ENCODE results near the gene OR1L8. TPM values are rescaled to one million over a fixed set of nuclear protein-coding genes. Genes with fewer than 3 reads are reported as not detected.

The OR1L8 gene
- total RNA-seq, 1 experiment from 2014 or later = not detected

DNA sequence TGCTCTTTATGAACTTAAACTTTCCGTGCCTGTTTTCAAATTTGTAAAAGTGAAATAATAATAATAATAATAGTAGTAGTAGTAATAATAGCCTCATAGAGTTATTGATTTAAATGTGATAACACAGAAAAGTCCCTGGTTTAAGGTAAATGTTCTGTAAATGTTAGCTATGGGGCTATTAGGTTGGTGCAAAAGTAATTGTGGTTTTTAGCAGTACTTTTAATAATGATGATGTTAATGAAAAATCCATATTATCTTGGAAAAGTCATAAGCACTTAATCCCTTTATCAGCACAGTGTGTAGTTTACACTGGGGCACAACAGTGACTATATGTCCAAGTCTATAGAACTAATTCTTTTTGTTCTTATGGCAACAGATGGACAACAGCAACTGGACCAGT lies 31.2 kb upstream of the OR1L8 start, which contains the start of gene OR1Q1:
Gene OR1Q1 (plus strand): TSS at position 377 of the 400 bp plus-strand sequence. CDS start 0 bp downstream, at position 377.
- POLR2A ChIA-PET = no interaction called here
- intact Hi-C loops (cut with micrococcal nuclease; ENCODE audit: unreplicated experiment) = no loop called here
- Histone ChIP-seq H3K36me3 (ENCODE audit: control insufficient read depth, insufficient read depth, low read length) (no peaks in the 10 kb centered on the region), H3K27me3 (ENCODE audit: control insufficient read depth, insufficient read depth, low read length) (no peaks in the 10 kb centered on the region), H3K9me3 (ENCODE audit: control insufficient read depth, insufficient read depth, low read depth, low read length) (no peaks in the 10 kb centered on the region), H3K4me3 (ENCODE audit: low read depth in 2 of 2, low read length in 2 of 2) (no peak within 1 kb of the TSS), H3K27ac (ENCODE audit: low read length) (no peak within 1 kb of the TSS), H3K4me1 (ENCODE audit: control insufficient read depth, insufficient read depth, low read length) (no peaks in the 10 kb centered on the region)
- CTCF ChIA-PET = no interaction called here
- TF ChIP-seq TCF7L2 (IDR thresholded peaks at IDR 0.05; ENCODE audit: low read depth, low read length) = no peak
- TF ChIP-seq, protein P1, sequence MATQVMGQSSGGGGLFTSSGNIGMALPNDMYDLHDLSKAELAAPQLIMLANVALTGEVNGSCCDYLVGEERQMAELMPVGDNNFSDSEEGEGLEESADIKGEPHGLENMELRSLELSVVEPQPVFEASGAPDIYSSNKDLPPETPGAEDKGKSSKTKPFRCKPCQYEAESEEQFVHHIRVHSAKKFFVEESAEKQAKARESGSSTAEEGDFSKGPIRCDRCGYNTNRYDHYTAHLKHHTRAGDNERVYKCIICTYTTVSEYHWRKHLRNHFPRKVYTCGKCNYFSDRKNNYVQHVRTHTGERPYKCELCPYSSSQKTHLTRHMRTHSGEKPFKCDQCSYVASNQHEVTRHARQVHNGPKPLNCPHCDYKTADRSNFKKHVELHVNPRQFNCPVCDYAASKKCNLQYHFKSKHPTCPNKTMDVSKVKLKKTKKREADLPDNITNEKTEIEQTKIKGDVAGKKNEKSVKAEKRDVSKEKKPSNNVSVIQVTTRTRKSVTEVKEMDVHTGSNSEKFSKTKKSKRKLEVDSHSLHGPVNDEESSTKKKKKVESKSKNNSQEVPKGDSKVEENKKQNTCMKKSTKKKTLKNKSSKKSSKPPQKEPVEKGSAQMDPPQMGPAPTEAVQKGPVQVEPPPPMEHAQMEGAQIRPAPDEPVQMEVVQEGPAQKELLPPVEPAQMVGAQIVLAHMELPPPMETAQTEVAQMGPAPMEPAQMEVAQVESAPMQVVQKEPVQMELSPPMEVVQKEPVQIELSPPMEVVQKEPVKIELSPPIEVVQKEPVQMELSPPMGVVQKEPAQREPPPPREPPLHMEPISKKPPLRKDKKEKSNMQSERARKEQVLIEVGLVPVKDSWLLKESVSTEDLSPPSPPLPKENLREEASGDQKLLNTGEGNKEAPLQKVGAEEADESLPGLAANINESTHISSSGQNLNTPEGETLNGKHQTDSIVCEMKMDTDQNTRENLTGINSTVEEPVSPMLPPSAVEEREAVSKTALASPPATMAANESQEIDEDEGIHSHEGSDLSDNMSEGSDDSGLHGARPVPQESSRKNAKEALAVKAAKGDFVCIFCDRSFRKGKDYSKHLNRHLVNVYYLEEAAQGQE (IDR thresholded peaks at IDR 0.05; ENCODE audit: insufficient read depth in 1 of 2, low read depth in 2 of 2, low read length in 1 of 2) = no peak
- no peak for TF ChIP-seq POLR2AphosphoS5 (IDR thresholded peaks at IDR 0.05; ENCODE audit: low read depth, low read length)
- TF ChIP-seq, protein P2, sequence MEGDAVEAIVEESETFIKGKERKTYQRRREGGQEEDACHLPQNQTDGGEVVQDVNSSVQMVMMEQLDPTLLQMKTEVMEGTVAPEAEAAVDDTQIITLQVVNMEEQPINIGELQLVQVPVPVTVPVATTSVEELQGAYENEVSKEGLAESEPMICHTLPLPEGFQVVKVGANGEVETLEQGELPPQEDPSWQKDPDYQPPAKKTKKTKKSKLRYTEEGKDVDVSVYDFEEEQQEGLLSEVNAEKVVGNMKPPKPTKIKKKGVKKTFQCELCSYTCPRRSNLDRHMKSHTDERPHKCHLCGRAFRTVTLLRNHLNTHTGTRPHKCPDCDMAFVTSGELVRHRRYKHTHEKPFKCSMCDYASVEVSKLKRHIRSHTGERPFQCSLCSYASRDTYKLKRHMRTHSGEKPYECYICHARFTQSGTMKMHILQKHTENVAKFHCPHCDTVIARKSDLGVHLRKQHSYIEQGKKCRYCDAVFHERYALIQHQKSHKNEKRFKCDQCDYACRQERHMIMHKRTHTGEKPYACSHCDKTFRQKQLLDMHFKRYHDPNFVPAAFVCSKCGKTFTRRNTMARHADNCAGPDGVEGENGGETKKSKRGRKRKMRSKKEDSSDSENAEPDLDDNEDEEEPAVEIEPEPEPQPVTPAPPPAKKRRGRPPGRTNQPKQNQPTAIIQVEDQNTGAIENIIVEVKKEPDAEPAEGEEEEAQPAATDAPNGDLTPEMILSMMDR (IDR thresholded peaks at IDR 0.05) = no peak
- TF ChIP-seq SIN3A (IDR thresholded peaks at IDR 0.05; ENCODE audit: borderline replicate concordance, insufficient read depth, low read depth, low read length) = no peak
- no peak for ATAC-seq
- BruUV-seq (replicated peaks) = no TSS peak
- in situ Hi-C loops (cut with HindIII; ENCODE audit: low pct_unique_long_range_greater_than_20kb, low sequenced_read_pairs) = no loop called here
- DNase-seq (ENCODE audit: low read depth, low spot score) = no peak

DNA sequence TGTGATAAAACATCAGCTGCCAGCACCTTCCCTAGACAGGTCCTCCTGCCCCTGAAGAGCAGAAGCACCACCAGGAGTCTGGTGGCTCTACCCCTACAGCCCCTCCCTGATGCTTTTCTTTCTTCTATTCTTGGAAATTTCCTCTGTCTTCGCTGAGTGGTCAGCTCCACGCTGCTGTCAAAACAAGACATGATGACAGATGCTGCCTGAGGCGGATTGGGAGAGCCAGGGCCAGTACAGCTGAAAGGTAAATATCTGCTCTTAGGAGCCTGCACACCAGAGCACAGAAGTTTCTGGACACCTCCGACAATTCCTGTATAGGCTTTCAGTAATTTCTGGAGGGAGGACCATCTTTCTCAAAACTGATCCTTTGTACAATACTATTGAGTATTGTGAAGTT lies 26.6 kb upstream of the OR1L8 start:
- intact Hi-C loops (cut with micrococcal nuclease; ENCODE audit: unreplicated experiment) = no loop called here
- DNase-seq (ENCODE audit: low read depth, low spot score) = no peak

More for the DNA sequence above, 26.6 kb upstream of the OR1L8 start:
- Histone ChIP-seq H3K27ac (ENCODE audit: low read length) (no peak overlapping the region), H3K4me3 (ENCODE audit: low read depth in 2 of 2, low read length in 2 of 2) (no peak overlapping the region), H3K36me3 (ENCODE audit: control insufficient read depth, insufficient read depth, low read length) (no peaks in the 10 kb centered on the region), H3K27me3 (ENCODE audit: control insufficient read depth, insufficient read depth, low read length) (no peaks in the 10 kb centered on the region), H3K9me3 (ENCODE audit: control insufficient read depth, insufficient read depth, low read depth, low read length) (no peaks in the 10 kb centered on the region), H3K4me1 (ENCODE audit: control insufficient read depth, insufficient read depth, low read length) (no peaks in the 10 kb centered on the region)
- in situ Hi-C loops (cut with HindIII; ENCODE audit: low pct_unique_long_range_greater_than_20kb, low sequenced_read_pairs) = no loop called here
- no peak for ATAC-seq
- ChIA-PET CTCF (no interaction called here), POLR2A (no interaction called here)
- TF ChIP-seq, protein P2 (IDR thresholded peaks at IDR 0.05) = no peak
- TF ChIP-seq SIN3A (IDR thresholded peaks at IDR 0.05; ENCODE audit: borderline replicate concordance, insufficient read depth, low read depth, low read length) (no peak), TCF7L2 (IDR thresholded peaks at IDR 0.05; ENCODE audit: low read depth, low read length) (no peak), POLR2AphosphoS5 (IDR thresholded peaks at IDR 0.05; ENCODE audit: low read depth, low read length) (no peak)
- TF ChIP-seq, protein P1 (IDR thresholded peaks at IDR 0.05; ENCODE audit: insufficient read depth in 1 of 2, low read depth in 2 of 2, low read length in 1 of 2) = no peak
- no TSS peak for BruUV-seq (replicated peaks)

All from Panc1 (cell line).